NCI-H1048 (cell line): ENCODE measurements around the gene CADM2.

ENCODE experiments used
- DNase-seq: peaks from one replicate; lab custom pipeline; 2025; lab: John Stamatoyannopoulos, UW

CADM2 gene

GRCh38 chr3:84984429-84984828 is 25.6 kb downstream of the CADM2 start:
- no peak for DNase-seq

- no peak for DNase-seq
These were observed 27.0 kb downstream of the CADM2 start for GRCh38 chr3:84985795-84986194.

DNA sequence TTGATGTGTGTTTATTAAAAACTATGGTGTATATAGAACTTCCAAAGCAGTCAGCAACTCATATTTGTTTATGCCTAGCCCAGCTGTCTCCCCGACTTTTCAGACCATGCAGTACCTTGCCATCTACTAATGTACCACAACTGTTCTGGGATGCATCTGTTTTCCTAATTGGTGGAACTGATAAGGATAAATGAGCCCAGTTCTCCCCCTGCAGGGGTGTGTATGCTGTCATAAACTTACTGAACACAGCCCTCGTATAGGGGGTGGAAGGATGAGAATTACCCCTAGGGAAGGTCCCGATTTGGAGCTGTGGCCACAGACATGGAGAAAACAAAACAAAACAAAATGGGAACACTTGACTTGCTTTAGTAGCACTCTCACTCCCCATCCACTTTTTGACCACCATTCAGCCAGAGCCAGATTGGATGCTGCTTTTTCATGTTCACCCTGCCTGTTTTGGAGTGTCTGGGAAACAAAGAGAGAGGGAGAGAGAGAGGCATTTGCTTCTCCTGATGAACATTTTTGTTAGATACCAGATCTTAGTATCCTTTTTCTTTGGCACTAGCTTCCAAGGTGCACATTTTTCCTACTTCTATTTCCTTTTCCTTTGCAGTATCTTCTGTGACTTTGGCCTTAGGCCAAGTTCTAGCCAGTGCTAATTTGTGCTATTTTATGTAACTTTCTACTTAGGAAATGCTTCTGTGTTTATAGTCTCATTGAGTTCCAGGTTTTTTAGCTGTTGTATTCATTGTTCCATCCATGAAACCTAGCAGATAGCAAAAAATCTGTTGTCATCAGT is 29.1 kb downstream of the CADM2 start:
- no peak for DNase-seq

DNA sequence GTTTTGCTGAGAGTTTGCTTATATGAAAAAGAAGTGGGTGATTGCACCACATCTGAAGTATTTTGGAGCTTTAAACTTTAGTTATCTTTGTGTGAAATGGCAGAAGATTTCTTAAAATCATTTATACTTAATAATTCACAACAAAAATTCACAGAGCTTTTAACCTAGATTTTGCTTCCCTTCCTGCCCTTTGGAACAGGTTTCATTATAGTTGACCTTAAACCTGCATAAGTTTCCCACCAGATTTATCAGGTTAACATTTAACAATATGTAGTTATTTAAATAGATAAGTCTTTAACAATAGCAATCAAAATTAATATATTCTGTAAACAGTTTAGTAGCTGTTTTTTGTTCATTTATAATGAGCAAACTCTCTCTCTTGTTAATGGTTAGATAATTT is 30.3 kb downstream of the CADM2 start:
- DNase-seq = no peak

DNA sequence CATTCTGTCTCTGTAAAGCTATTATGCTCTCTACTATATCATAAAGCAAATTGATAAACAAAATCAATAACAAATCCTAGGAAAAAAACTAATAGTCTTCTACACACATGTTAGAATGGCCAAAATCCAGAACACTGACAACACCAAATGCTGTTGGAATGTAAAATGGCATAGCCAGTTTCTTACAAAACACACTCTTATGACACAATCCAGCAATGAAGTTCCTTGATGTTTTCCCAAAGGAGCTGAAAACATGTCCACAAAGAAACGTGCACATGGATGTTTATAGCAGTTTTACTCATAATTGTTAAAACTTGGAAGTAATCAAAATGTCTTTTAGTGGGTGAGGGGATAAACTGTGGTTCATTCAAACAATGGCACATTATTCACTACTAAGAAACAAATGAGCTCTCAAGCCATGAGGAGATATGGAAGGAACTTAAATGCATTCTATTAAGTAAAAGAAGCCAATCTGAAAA is 32.7 kb downstream of the CADM2 start:
- DNase-seq = no peak

GRCh38 chr3:84993956-84994355 is 35.2 kb downstream of the CADM2 start:
- no peak for DNase-seq

GRCh38 chr3:84998545-84998944 is 39.8 kb downstream of the CADM2 start:
- no peak for DNase-seq

GRCh38 chr3:85003479-85003878 is 44.7 kb downstream of the CADM2 start:
- no peak for DNase-seq

DNA sequence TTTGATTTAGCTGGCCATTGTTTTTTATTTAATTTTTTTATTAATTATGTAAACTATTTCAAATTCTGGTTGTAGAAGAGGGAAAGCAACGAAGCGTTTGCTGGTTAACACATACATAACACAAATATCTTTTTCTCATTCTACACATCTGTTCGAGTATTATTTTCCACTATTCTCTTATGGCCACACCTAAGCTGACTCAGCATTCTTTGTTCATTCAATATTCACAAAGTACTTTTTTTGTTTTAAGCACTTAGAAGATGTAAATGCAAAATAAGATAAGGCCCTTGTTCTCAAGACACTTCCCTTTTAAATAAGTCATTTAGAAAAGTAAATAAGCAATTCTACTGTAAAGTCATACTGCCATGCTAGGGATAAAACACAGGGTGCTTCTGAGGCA is 45.4 kb downstream of the CADM2 start:
- no peak for DNase-seq

DNA sequence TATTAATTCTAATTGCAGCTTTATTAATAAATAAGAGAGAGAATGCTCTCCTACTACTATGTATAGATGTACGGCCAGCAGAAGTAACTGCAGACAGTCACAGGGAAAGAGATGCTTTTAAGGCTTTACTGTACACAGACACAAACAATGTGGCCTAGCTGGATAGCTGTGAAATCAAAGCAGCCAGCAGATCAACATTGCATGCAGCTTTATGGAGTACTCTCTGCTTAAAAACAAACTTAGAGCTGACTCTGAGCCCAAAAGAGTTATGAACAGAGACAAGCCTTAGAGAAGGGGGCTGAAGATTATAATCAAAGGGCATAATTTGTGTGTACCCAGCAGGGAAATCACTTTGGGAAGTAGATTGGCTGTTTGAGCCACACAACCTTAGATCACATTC is 47.2 kb downstream of the CADM2 start:
- DNase-seq = no peak

DNA sequence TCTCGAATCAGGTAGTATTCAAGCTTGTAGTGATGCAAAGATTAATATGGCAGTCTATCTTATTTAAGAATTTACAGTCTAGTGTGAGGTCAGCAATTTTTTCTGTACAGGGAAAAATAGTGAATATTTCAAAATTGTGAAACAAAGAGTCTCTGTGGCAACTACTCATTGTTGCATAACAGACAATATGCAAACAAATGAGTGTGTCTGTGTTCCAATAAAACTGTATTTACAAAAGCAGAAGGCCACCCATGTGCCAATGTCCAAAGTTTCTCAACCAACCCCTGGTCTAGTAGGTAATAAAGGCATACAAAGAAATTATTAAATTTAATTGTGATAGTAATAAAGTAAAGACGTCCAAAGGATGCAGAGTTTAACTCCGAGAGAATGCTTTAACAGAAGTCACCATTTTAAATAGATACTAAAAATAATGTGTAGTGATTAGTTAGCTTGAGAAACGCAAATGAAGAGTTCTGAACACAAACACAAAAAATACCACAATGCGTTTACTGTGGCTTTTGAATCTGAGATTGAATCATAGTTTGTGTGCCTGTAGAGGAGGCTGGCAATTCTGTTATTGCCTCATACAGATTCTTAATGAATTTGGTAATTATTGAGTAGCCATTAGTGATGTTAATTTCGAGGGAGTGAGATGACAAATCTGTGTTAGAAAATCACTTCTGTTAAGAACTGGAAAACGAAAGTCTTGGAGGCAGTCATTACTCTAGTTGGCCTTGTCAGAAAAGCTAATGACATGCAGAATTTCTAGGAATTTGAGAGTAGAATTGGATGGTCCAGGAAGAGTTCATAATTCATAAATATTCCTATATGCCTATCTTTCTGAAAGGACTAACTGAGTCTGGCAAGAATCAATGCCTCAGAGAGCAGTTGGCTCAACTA is 48.7 kb downstream of the CADM2 start:
- no peak for DNase-seq

DNA sequence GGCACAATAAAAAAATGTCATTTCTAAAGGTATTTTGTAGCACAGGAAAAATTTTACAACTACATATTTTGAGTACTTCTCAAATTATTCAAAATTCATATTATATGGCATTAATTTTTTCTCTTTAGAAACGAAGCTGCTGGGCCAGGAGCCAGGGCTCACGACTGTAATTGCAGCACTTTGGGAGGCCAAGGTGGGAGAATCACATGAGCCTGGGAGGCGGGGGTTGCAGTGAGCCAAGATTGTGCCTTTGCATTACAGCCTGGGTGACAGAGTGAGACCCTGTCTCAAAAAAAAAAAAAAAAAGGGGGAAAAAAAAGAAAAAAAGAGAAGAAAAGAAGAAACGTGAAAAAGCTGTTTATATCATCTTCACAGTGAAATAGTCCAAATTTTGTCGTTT is 62.0 kb downstream of the CADM2 start:
- DNase-seq = no peak

DNA sequence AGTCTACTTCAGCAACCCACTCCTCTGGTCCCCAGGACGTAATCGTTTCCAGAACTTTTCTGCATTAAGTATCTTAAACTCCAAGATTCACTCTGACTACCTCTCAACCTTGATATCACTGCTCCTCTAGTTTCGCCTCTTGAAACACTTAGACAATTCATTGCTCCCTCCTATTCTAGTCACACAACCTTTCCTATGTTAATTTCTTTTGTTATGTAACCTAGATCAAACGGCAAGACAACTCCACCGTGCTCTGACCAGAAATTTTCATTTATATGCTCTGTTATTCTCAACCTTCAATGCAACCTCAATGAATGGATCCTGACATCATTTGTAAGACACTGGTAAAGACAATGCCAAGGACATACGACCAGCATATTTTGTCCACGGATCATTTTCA is 71.3 kb downstream of the CADM2 start:
- DNase-seq = no peak

DNA sequence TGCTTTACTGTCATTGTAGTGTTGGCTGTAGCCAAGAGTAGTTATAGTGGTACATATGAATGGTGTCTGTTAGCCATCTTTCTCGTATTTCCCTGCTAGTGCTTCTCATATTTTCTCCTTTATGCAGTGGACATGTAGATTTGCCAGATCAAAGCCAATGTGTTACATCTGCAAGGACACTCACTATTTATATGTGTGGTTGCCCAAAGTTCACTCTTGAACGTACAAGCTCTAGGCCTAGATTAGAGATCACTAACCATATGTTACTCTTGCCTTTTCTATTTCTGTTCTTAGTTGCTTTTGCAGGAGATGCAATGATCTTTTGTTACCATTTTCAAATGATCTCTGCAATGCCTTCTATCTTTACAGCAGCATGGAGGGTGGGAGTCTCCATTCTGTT is 78.4 kb downstream of the CADM2 start:
- no peak for DNase-seq

GRCh38 chr3:85041001-85041400 is 82.2 kb downstream of the CADM2 start:
- no peak for DNase-seq

DNA sequence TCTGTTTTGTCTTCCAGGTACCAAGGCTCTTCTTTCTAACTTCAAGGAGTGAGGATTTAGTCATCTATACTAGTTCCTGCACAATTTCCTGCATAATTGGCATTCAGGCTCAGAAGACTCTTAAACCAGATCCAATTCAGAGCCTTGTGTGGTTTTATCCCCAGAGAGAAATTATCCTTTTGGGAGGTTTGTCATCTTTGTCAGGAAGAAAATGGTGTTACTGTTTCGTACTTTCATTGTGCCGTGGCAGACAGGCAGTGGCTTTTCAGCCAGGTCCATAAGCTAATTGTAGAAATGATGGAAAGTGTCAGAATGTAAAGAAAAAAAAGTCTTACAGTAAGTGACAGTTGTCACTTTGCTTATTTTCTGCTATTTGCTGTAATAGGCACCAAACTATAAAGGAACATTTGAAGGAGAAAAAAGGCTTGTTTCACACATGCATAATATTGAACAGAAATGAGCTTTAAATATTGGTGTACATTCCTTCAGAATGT is 82.8 kb downstream of the CADM2 start:
- no peak for DNase-seq

DNA sequence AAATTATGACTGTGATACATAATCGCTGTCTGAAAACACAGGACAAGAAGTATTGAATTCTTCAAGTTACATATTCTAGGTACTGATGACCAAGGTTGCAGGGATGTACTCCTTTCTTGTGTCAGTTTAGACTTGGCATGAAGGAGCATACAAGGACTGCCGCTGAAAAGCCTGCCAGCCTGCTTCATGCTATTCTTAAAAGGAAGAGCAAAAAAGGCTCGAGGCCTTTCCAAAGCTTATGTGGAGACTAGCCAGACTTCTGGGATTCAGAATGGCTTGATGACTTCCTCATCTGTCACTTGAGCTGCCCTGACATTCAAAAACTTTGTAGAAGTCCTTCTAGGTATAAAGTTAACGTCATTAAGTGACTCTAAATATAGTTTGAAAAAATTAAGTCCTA is 92.0 kb downstream of the CADM2 start:
- DNase-seq = no peak

GRCh38 chr3:85051786-85052185 is 93.0 kb downstream of the CADM2 start:
- DNase-seq = peak; percentile 3

DNA sequence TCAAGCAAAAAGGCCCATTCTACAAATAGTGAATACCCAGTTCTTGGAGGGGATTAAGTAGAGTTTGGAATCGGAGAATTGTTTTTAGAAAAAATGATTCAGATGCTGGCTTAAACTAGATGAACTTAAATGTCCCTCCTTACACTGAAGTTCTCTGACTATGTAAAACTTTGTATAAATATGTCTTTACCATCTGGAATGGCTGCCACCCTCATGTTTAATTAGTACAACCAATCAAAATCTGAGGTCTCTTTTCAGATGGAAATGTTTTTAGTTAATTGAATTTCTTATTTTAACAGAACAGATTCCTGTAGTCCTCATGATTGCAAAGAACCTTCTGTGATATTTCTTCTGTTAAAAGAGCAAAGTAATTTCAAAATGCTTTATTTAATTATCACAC is 94.8 kb downstream of the CADM2 start:
- no peak for DNase-seq

- no peak for DNase-seq
These were observed 95.8 kb downstream of the CADM2 start for GRCh38 chr3:85054579-85054978.

DNA sequence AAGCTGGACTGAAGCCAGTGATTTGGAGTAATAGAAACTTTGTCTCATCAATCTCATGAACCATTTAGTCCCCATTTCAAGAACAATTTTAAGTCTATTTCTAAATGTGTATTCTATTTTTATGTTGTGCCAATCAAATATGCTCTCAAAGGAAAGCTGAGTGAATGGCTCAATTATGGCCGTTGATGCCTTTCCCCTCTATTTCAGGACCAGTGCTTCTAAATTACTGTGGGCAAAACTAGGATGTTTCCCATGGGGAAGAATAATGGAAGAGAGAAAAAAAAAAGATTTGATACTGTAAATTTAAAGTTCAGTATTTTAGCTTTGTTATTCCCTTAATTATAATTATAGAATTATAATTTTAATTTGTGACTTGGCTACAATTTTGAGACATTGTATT is 110.1 kb downstream of the CADM2 start:
- no peak for DNase-seq

GRCh38 chr3:85074003-85074402 is 115.2 kb downstream of the CADM2 start:
- no peak for DNase-seq

DNA sequence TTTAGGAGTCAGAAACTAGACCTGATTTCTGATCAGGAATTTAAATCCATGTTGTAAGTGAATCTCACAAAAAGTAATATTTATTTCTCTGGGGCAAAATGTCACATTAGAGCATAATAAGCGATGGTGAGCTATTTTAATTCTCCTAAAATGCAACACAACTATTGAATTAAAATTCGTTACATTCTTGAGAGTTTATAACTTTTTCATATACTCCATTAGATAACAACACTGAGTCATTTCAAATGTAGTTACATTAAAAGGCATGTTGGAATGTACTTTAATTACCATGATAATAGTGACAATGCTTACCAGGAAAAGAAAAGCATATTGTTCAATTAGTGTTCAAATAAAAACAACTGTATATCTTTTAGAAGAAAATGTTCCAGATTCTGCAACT is 116.9 kb downstream of the CADM2 start:
- no peak for DNase-seq
